ENCODE data around the gene ACP6.
"Not testable (repeated sequence)": the region's sequence is repeated elsewhere in the genome, so short reads cannot be mapped to it uniquely, and the experiment has no call there.

Gene ACP6

GRCh38 chr1:147622731-147623130, 47.6 kb downstream of the ACP6 start:
- no peak overlapping the region for H3K27ac ChIP-seq (ENCODE audit: low read depth, low read length)

GRCh38 chr1:147620543-147620942, 49.8 kb downstream of the ACP6 start:
- H2AFZ ChIP-seq (ENCODE audit: low read length, unreplicated experiment): no peak overlapping the region
- H3K27me3 ChIP-seq (ENCODE audit: insufficient read depth, low read length): no peaks in the 10 kb centered on the region
- no peak overlapping the region for H3K4me3 ChIP-seq (ENCODE audit: low read depth, low read length)
- H3K79me2 ChIP-seq (ENCODE audit: control insufficient read depth, insufficient read depth, low read length, unreplicated experiment): no peaks in the 10 kb centered on the region
- H3K36me3 ChIP-seq (ENCODE audit: insufficient read depth, low read length): peaks cover 8% of the 10 kb centered on the region; the same call in 1 of the 2 replicates
- H3K27ac ChIP-seq (ENCODE audit: low read depth, low read length): no peak overlapping the region
- no peaks in the 10 kb centered on the region for H3K4me1 ChIP-seq (ENCODE audit: control insufficient read depth, insufficient read depth, low read length, unreplicated experiment)

More at GRCh38 chr1:147622731-147623130, 47.6 kb downstream of the ACP6 start:
- no peak overlapping the region for H3K4me3 ChIP-seq (ENCODE audit: low read depth, low read length)
- H2AFZ ChIP-seq (ENCODE audit: low read length, unreplicated experiment): no peak overlapping the region
- H3K79me2 ChIP-seq (ENCODE audit: control insufficient read depth, insufficient read depth, low read length, unreplicated experiment): no peaks in the 10 kb centered on the region
- H3K27me3 ChIP-seq (ENCODE audit: insufficient read depth, low read length): no peaks in the 10 kb centered on the region
- no peaks in the 10 kb centered on the region for H3K4me1 ChIP-seq (ENCODE audit: control insufficient read depth, insufficient read depth, low read length, unreplicated experiment)
- peaks cover 8% of the 10 kb centered on the region; the same call in 1 of the 2 replicates for H3K36me3 ChIP-seq (ENCODE audit: insufficient read depth, low read length)

GRCh38 chr1:147619741-147620140, 50.6 kb downstream of the ACP6 start:
- H3K27me3 ChIP-seq (ENCODE audit: insufficient read depth, low read length): no peaks in the 10 kb centered on the region
- no peaks in the 10 kb centered on the region for H3K79me2 ChIP-seq (ENCODE audit: control insufficient read depth, insufficient read depth, low read length, unreplicated experiment)
- H3K4me1 ChIP-seq (ENCODE audit: control insufficient read depth, insufficient read depth, low read length, unreplicated experiment): no peaks in the 10 kb centered on the region
- H3K27ac ChIP-seq (ENCODE audit: low read depth, low read length): no peak overlapping the region
- H2AFZ ChIP-seq (ENCODE audit: low read length, unreplicated experiment): no peak overlapping the region
- H3K4me3 ChIP-seq (ENCODE audit: low read depth, low read length): no peak overlapping the region
- peaks cover 8% of the 10 kb centered on the region for H3K36me3 ChIP-seq (ENCODE audit: insufficient read depth, low read length)

GRCh38 chr1:147618771-147619170, 51.6 kb downstream of the ACP6 start:
- H2AFZ ChIP-seq (ENCODE audit: low read length, unreplicated experiment): no peak overlapping the region
- no peaks in the 10 kb centered on the region for H3K27me3 ChIP-seq (ENCODE audit: insufficient read depth, low read length)
- H3K27ac ChIP-seq (ENCODE audit: low read depth, low read length): no peak overlapping the region
- H3K4me3 ChIP-seq (ENCODE audit: low read depth, low read length): no peak overlapping the region
- no peaks in the 10 kb centered on the region for H3K79me2 ChIP-seq (ENCODE audit: control insufficient read depth, insufficient read depth, low read length, unreplicated experiment)
- no peaks in the 10 kb centered on the region for H3K4me1 ChIP-seq (ENCODE audit: control insufficient read depth, insufficient read depth, low read length, unreplicated experiment)
- peaks cover 9% of the 10 kb centered on the region for H3K36me3 ChIP-seq (ENCODE audit: insufficient read depth, low read length)

GRCh38 chr1:147618077-147618569, 52.2 kb downstream of the ACP6 start:
- Histone ChIP-seq H3K79me2 (ENCODE audit: control insufficient read depth, insufficient read depth, low read length, unreplicated experiment) (no peaks in the 10 kb centered on the region), H3K4me1 (ENCODE audit: control insufficient read depth, insufficient read depth, low read length, unreplicated experiment) (no peaks in the 10 kb centered on the region), H2AFZ (ENCODE audit: low read length, unreplicated experiment) (no peak overlapping the region), H3K27me3 (ENCODE audit: insufficient read depth, low read length) (no peaks in the 10 kb centered on the region), H3K4me3 (ENCODE audit: low read depth, low read length) (no peak overlapping the region), H3K36me3 (ENCODE audit: insufficient read depth, low read length) (peaks cover 14% of the 10 kb centered on the region), H3K27ac (ENCODE audit: low read depth, low read length) (no peak overlapping the region)

GRCh38 chr1:147614966-147615365, 55.4 kb downstream of the ACP6 start:
- H3K27ac ChIP-seq (ENCODE audit: low read depth, low read length); H3K79me2 ChIP-seq (ENCODE audit: control insufficient read depth, insufficient read depth, low read length, unreplicated experiment); H3K27me3 ChIP-seq (ENCODE audit: insufficient read depth, low read length); H3K4me1 ChIP-seq (ENCODE audit: control insufficient read depth, insufficient read depth, low read length, unreplicated experiment); H2AFZ ChIP-seq (ENCODE audit: low read length, unreplicated experiment); H3K4me3 ChIP-seq (ENCODE audit: low read depth, low read length): not testable (repeated sequence)
- peaks cover 17% of the 10 kb centered on the region for H3K36me3 ChIP-seq (ENCODE audit: insufficient read depth, low read length)

- Histone ChIP-seq H3K27me3 (ENCODE audit: insufficient read depth, low read length) (no peaks in the 10 kb centered on the region), H3K4me1 (ENCODE audit: control insufficient read depth, insufficient read depth, low read length, unreplicated experiment) (no peaks in the 10 kb centered on the region), H3K79me2 (ENCODE audit: control insufficient read depth, insufficient read depth, low read length, unreplicated experiment) (no peaks in the 10 kb centered on the region), H2AFZ (ENCODE audit: low read length, unreplicated experiment) (no peak overlapping the region), H3K36me3 (ENCODE audit: insufficient read depth, low read length) (peaks cover 9% of the 10 kb centered on the region; the same call in 1 of the 2 replicates), H3K4me3 (ENCODE audit: low read depth, low read length) (no peak overlapping the region), H3K27ac (ENCODE audit: low read depth, low read length) (no peak overlapping the region)
Observed at GRCh38 chr1:147613506-147613905, 56.8 kb downstream of the ACP6 start.

GRCh38 chr1:147612366-147612765, 58.0 kb downstream of the ACP6 start:
- H3K36me3 ChIP-seq (ENCODE audit: insufficient read depth, low read length): peaks cover 14% of the 10 kb centered on the region

GRCh38 chr1:147611586-147611985, 58.7 kb downstream of the ACP6 start:
- H3K4me3 ChIP-seq (ENCODE audit: low read depth, low read length): no peak overlapping the region
- H3K4me1 ChIP-seq (ENCODE audit: control insufficient read depth, insufficient read depth, low read length, unreplicated experiment): no peaks in the 10 kb centered on the region
- peaks cover 19% of the 10 kb centered on the region for H3K36me3 ChIP-seq (ENCODE audit: insufficient read depth, low read length)
- H3K79me2 ChIP-seq (ENCODE audit: control insufficient read depth, insufficient read depth, low read length, unreplicated experiment): no peaks in the 10 kb centered on the region
- H2AFZ ChIP-seq (ENCODE audit: low read length, unreplicated experiment): no peak overlapping the region
- H3K27me3 ChIP-seq (ENCODE audit: insufficient read depth, low read length): no peaks in the 10 kb centered on the region
- H3K27ac ChIP-seq (ENCODE audit: low read depth, low read length): no peak overlapping the region

More at GRCh38 chr1:147612366-147612765, 58.0 kb downstream of the ACP6 start:
- no peaks in the 10 kb centered on the region for H3K79me2 ChIP-seq (ENCODE audit: control insufficient read depth, insufficient read depth, low read length, unreplicated experiment)
- H2AFZ ChIP-seq (ENCODE audit: low read length, unreplicated experiment): no peak overlapping the region
- no peaks in the 10 kb centered on the region for H3K27me3 ChIP-seq (ENCODE audit: insufficient read depth, low read length)
- H3K4me1 ChIP-seq (ENCODE audit: control insufficient read depth, insufficient read depth, low read length, unreplicated experiment): no peaks in the 10 kb centered on the region
- H3K4me3 ChIP-seq (ENCODE audit: low read depth, low read length): no peak overlapping the region
- H3K27ac ChIP-seq (ENCODE audit: low read depth, low read length): no peak overlapping the region

GRCh38 chr1:147611021-147611426, 59.3 kb downstream of the ACP6 start:
- Histone ChIP-seq H3K36me3 (ENCODE audit: insufficient read depth, low read length) (peaks cover 19% of the 10 kb centered on the region), H3K27me3 (ENCODE audit: insufficient read depth, low read length) (no peaks in the 10 kb centered on the region), H2AFZ (ENCODE audit: low read length, unreplicated experiment) (no peak overlapping the region), H3K79me2 (ENCODE audit: control insufficient read depth, insufficient read depth, low read length, unreplicated experiment) (no peaks in the 10 kb centered on the region), H3K27ac (ENCODE audit: low read depth, low read length) (no peak overlapping the region), H3K4me1 (ENCODE audit: control insufficient read depth, insufficient read depth, low read length, unreplicated experiment) (no peaks in the 10 kb centered on the region), H3K4me3 (ENCODE audit: low read depth, low read length) (no peak overlapping the region)

GRCh38 chr1:147609358-147609757, 61.0 kb downstream of the ACP6 start:
- no peak overlapping the region for H3K4me3 ChIP-seq (ENCODE audit: low read depth, low read length)
- no peak overlapping the region for H2AFZ ChIP-seq (ENCODE audit: low read length, unreplicated experiment)
- H3K27me3 ChIP-seq (ENCODE audit: insufficient read depth, low read length): no peaks in the 10 kb centered on the region
- no peaks in the 10 kb centered on the region for H3K4me1 ChIP-seq (ENCODE audit: control insufficient read depth, insufficient read depth, low read length, unreplicated experiment)
- no peaks in the 10 kb centered on the region for H3K79me2 ChIP-seq (ENCODE audit: control insufficient read depth, insufficient read depth, low read length, unreplicated experiment)
- peaks cover 19% of the 10 kb centered on the region for H3K36me3 ChIP-seq (ENCODE audit: insufficient read depth, low read length)
- no peak overlapping the region for H3K27ac ChIP-seq (ENCODE audit: low read depth, low read length)
